Measurements from ENCODE around the gene CDH23.

CDH23 gene

GRCh38 chr10:71409516-71410104, 12.9 kb downstream of the CDH23 start:
- TF ChIP-seq SIN3A (IDR thresholded peaks at IDR 0.05; ENCODE audit: borderline replicate concordance, insufficient read depth, low read length) (no peak), REST (IDR thresholded peaks at IDR 0.05; ENCODE audit: insufficient read depth in 1 of 2, low read depth in 2 of 2, low read length in 2 of 2) (no peak), TAF1 (IDR thresholded peaks at IDR 0.05; ENCODE audit: borderline replicate concordance, insufficient read depth, low read length) (no peak), POLR2AphosphoS5 (IDR thresholded peaks at IDR 0.05; ENCODE audit: low read depth, low read length) (no peak), FOXP2 (optimal IDR thresholded peaks at IDR 0.05; ENCODE audit: borderline replicate concordance, extremely low read depth, extremely low read length, insufficient read depth) (no peak)

GRCh38 chr10:71413581-71413980, 16.9 kb downstream of the CDH23 start:
- TF ChIP-seq POLR2AphosphoS5 (IDR thresholded peaks at IDR 0.05; ENCODE audit: low read depth, low read length) = no peak
- no peak for TF ChIP-seq TAF1 (IDR thresholded peaks at IDR 0.05; ENCODE audit: borderline replicate concordance, insufficient read depth, low read length)
- no peak for TF ChIP-seq SIN3A (IDR thresholded peaks at IDR 0.05; ENCODE audit: borderline replicate concordance, insufficient read depth, low read length)
- TF ChIP-seq FOXP2 (optimal IDR thresholded peaks at IDR 0.05; ENCODE audit: borderline replicate concordance, extremely low read depth, extremely low read length, insufficient read depth) = no peak
- TF ChIP-seq REST (IDR thresholded peaks at IDR 0.05; ENCODE audit: insufficient read depth in 1 of 2, low read depth in 2 of 2, low read length in 2 of 2) = no peak

- TF ChIP-seq TAF1 (IDR thresholded peaks at IDR 0.05; ENCODE audit: borderline replicate concordance, insufficient read depth, low read length) = no peak
- no peak for TF ChIP-seq FOXP2 (optimal IDR thresholded peaks at IDR 0.05; ENCODE audit: borderline replicate concordance, extremely low read depth, extremely low read length, insufficient read depth)
- TF ChIP-seq REST (IDR thresholded peaks at IDR 0.05; ENCODE audit: insufficient read depth in 1 of 2, low read depth in 2 of 2, low read length in 2 of 2) = no peak
These were observed 17.6 kb downstream of the CDH23 start for GRCh38 chr10:71414359-71414758.

- TF ChIP-seq REST (IDR thresholded peaks at IDR 0.05; ENCODE audit: insufficient read depth in 1 of 2, low read depth in 2 of 2, low read length in 2 of 2) = no peak
- TF ChIP-seq TAF1 (IDR thresholded peaks at IDR 0.05; ENCODE audit: borderline replicate concordance, insufficient read depth, low read length) = no peak
- TF ChIP-seq POLR2AphosphoS5 (IDR thresholded peaks at IDR 0.05; ENCODE audit: low read depth, low read length) = no peak
- TF ChIP-seq SIN3A (IDR thresholded peaks at IDR 0.05; ENCODE audit: borderline replicate concordance, insufficient read depth, low read length) = no peak
- TF ChIP-seq FOXP2 (optimal IDR thresholded peaks at IDR 0.05; ENCODE audit: borderline replicate concordance, extremely low read depth, extremely low read length, insufficient read depth) = no peak
These were observed 22.4 kb downstream of the CDH23 start for GRCh38 chr10:71419002-71419540.
